ENCODE results near the gene INTS11. TPM values are rescaled to one million over a fixed set of nuclear protein-coding genes. Genes with fewer than 3 reads are reported as not detected.

The INTS11 gene
- total RNA-seq, 1 experiment from 2014 or later, result 139 TPM

GRCh38 chr1:1278620-1279019, 45.8 kb downstream of the INTS11 start:
- Histone ChIP-seq H4K91ac (ENCODE audit: insufficient read length, low read depth, low read length) (no peak overlapping the region), H3K4me2 (ENCODE audit: insufficient read depth, insufficient read length, low read length) (no peak overlapping the region), H3K79me2 (ENCODE audit: insufficient read depth, low read length) (no peaks in the 10 kb centered on the region), H3K4me1 (ENCODE audit: insufficient read depth, low read length) (no peaks in the 10 kb centered on the region; the same call in 1 of the 2 replicates), H3K27ac (ENCODE audit: insufficient read length, low read depth, low read length) (no peak overlapping the region), H4K8ac (replicated peaks; ENCODE audit: insufficient read length, low read depth, low read length) (no peak overlapping the region), H2BK12ac (ENCODE audit: insufficient read length, low read depth, low read length) (no peak overlapping the region), H3K9me3 (ENCODE audit: control insufficient read depth, low read depth, low read length) (no peaks in the 10 kb centered on the region), H3K4ac (ENCODE audit: low read depth, low read length) (no peak overlapping the region), H2AK5ac (ENCODE audit: insufficient read length, low read length) (no peak overlapping the region), H3K14ac (ENCODE audit: insufficient read depth, low read length) (no peak overlapping the region), H2BK20ac (ENCODE audit: low read depth, low read length, poor library complexity, severe bottlenecking) (no peak overlapping the region), H3K23me2 (ENCODE audit: insufficient read length, low read depth, low read length, poor library complexity, severe bottlenecking) (peaks cover 6% of the 10 kb centered on the region), H4K20me1 (ENCODE audit: control insufficient read depth, insufficient read depth, insufficient read length) (no peaks in the 10 kb centered on the region), H2BK5ac (ENCODE audit: insufficient read length, low read length) (no peak overlapping the region), H3K27me3 (ENCODE audit: insufficient read depth, low read length) (no peaks in the 10 kb centered on the region), H2AFZ (ENCODE audit: low read length) (no peak overlapping the region), H3K23ac (ENCODE audit: insufficient read length, low read depth, low read length) (no peak overlapping the region), H2BK120ac (ENCODE audit: low read depth, low read length, poor library complexity, severe bottlenecking) (no peak overlapping the region), H4K5ac (ENCODE audit: insufficient read length, low read depth, low read length) (no peak overlapping the region), H3K56ac (ENCODE audit: insufficient read length, low read depth, low read length) (no peak overlapping the region), H2BK15ac (ENCODE audit: low read depth, low read length) (no peak overlapping the region), H3K79me1 (ENCODE audit: insufficient read depth, low read depth, low read length, poor library complexity, severe bottlenecking) (no peaks in the 10 kb centered on the region), H3K9ac (ENCODE audit: extremely low read depth, insufficient read length, low read length) (no peak overlapping the region), H3T11ph (ENCODE audit: low read length) (no peak overlapping the region), H3K18ac (ENCODE audit: insufficient read length, low read depth, low read length) (no peak overlapping the region)
- WGBS (ENCODE audit: extremely low coverage, insufficient read length, low lambda C conversion rate), result no CpG with 5 or more reads among the region's 13 CpGs
- Mint-ChIP-seq H3K4me1 (peaks cover 4 to 7% of the 10 kb centered on the region in 2 experiments; a peak in 3 of 4 replicates), H3K9me3 (no peaks in the 10 kb centered on the region; a peak in 1 of 5 replicates), H3K4me3 (no peak overlapping the region), H3K27me3 (ENCODE audit: low read depth) (peaks cover 9% of the 10 kb centered on the region), H3K36me3 (ENCODE audit: insufficient read depth in 1 of 3, low read depth in 3 of 3) (no peaks in the 10 kb centered on the region), H3K27ac (no peak overlapping the region; a peak in 1 of 7 replicates)
- DNase-seq, result no peak
- TF ChIP-seq, protein P1, sequence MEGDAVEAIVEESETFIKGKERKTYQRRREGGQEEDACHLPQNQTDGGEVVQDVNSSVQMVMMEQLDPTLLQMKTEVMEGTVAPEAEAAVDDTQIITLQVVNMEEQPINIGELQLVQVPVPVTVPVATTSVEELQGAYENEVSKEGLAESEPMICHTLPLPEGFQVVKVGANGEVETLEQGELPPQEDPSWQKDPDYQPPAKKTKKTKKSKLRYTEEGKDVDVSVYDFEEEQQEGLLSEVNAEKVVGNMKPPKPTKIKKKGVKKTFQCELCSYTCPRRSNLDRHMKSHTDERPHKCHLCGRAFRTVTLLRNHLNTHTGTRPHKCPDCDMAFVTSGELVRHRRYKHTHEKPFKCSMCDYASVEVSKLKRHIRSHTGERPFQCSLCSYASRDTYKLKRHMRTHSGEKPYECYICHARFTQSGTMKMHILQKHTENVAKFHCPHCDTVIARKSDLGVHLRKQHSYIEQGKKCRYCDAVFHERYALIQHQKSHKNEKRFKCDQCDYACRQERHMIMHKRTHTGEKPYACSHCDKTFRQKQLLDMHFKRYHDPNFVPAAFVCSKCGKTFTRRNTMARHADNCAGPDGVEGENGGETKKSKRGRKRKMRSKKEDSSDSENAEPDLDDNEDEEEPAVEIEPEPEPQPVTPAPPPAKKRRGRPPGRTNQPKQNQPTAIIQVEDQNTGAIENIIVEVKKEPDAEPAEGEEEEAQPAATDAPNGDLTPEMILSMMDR (conservative IDR thresholded peaks at IDR 0.05), result no peak
